ENCODE measurements around the gene CATSPERZ. TPM values are rescaled to one million over a fixed set of nuclear protein-coding genes. Genes with fewer than 3 reads are reported as not detected.
A peak's percentile ranks its signal among the peaks of the same experiment; 100 is the strongest.

Gene CATSPERZ
- total and polyA plus RNA-seq, 9 of the 15 experiments (the other 6 are each of a cell fraction or from before 2014, with no cell fraction given): 0.86 to 8.5 (median 3.5) TPM

GRCh38 chr11:64317325-64317960 is 17.3 kb downstream of the CATSPERZ start, which contains the start of gene TRMT112 (continued):
- peak; percentile 78 for TF ChIP-seq MYC (IDR thresholded peaks at IDR 0.05; ENCODE audit: low read depth, low read length)
- peak; percentile 57; the same call in 1 of the 2 replicates for TF ChIP-seq MYC (CRISPR knock-in tag; IDR thresholded peaks at IDR 0.05; ENCODE audit: borderline replicate concordance, low read depth)
- 0 out of 2 replicates have a peak, but pooled peaks have one; percentile 21 for TF ChIP-seq GATAD2B (IDR thresholded peaks at IDR 0.05; ENCODE audit: borderline replicate concordance)
- TF ChIP-seq SIN3A (IDR thresholded peaks at IDR 0.05; ENCODE audit: borderline replicate concordance in 2 of 2, control insufficient read depth in 1 of 2, low read depth in 2 of 2, low read length in 2 of 2): peak; percentile 78 to 90; a peak in 2 of 4 replicates
- peak; percentile 78 for TF ChIP-seq MAX (CRISPR knock-in tag; IDR thresholded peaks at IDR 0.05)
- no peak; the same call in 1 of the 2 replicates for TF ChIP-seq EP300 (IDR thresholded peaks at IDR 0.05; ENCODE audit: low read length)
- TF ChIP-seq, protein P1, sequence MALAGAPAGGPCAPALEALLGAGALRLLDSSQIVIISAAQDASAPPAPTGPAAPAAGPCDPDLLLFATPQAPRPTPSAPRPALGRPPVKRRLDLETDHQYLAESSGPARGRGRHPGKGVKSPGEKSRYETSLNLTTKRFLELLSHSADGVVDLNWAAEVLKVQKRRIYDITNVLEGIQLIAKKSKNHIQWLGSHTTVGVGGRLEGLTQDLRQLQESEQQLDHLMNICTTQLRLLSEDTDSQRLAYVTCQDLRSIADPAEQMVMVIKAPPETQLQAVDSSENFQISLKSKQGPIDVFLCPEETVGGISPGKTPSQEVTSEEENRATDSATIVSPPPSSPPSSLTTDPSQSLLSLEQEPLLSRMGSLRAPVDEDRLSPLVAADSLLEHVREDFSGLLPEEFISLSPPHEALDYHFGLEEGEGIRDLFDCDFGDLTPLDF (CRISPR knock-in tag; IDR thresholded peaks at IDR 0.05): 0 out of 2 replicates have a peak, but pooled peaks have one; percentile 20
- no peak for TF ChIP-seq SMARCA4 (IDR thresholded peaks at IDR 0.05)
- TF ChIP-seq ZNF57 (CRISPR knock-in tag; IDR thresholded peaks at IDR 0.05): no peak
- TF ChIP-seq POLR2H (tag; IDR thresholded peaks at IDR 0.05; ENCODE audit: low read depth): peak; percentile 78
- TF ChIP-seq JUND (IDR thresholded peaks at IDR 0.05; ENCODE audit: borderline replicate concordance, low read depth, low read length): peak; percentile 9; the same call in 1 of the 2 replicates
- TF ChIP-seq JUND (tag; IDR thresholded peaks at IDR 0.05; ENCODE audit: borderline replicate concordance, low read depth, low read length): no peak
- peak; percentile 90 for TF ChIP-seq BHLHE40 (IDR thresholded peaks at IDR 0.05; ENCODE audit: low read length)
- TF ChIP-seq, protein P2, sequence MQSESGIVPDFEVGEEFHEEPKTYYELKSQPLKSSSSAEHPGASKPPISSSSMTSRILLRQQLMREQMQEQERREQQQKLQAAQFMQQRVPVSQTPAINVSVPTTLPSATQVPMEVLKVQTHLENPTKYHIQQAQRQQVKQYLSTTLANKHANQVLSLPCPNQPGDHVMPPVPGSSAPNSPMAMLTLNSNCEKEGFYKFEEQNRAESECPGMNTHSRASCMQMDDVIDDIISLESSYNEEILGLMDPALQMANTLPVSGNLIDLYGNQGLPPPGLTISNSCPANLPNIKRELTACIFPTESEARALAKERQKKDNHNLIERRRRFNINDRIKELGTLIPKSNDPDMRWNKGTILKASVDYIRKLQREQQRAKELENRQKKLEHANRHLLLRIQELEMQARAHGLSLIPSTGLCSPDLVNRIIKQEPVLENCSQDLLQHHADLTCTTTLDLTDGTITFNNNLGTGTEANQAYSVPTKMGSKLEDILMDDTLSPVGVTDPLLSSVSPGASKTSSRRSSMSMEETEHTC (IDR thresholded peaks at IDR 0.05): peak; percentile 93; the same call in 1 of the 2 replicates
- TF ChIP-seq ZNF766 (CRISPR knock-in tag; conservative IDR thresholded peaks at IDR 0.05): no peak
- TF ChIP-seq TAF7 (tag; IDR thresholded peaks at IDR 0.05): peak; percentile 42; the same call in 1 of the 2 replicates
- TF ChIP-seq TRIM24 (IDR thresholded peaks at IDR 0.05): 0 out of 4 replicates have a peak, but pooled peaks of 1 of the 2 experiments have one; percentile 7
- TF ChIP-seq HDAC2 (IDR thresholded peaks at IDR 0.05): peak; percentile 49; the same call in 1 of the 2 replicates
- TF ChIP-seq CREB1 (IDR thresholded peaks at IDR 0.05): peak; percentile 71
- TF ChIP-seq CREB1 (CRISPR knock-in tag; IDR thresholded peaks at IDR 0.05): no peak; the same call in 1 of the 2 replicates
- TF ChIP-seq ZNF431 (CRISPR knock-in tag; IDR thresholded peaks at IDR 0.05): no peak
- TF ChIP-seq ZBTB11 (CRISPR knock-in tag; IDR thresholded peaks at IDR 0.05): peak in 2 of 3 experiments; percentile 59 to 92; a peak in 3 of 6 replicates
